HepG2 (cell line): Measurements from ENCODE around the gene SLC12A9. TPM values are rescaled to one million over a fixed set of nuclear protein-coding genes. Genes with fewer than 3 reads are reported as not detected.

Source experiments
- ARID4A ChIP-seq: sonication (generic); formaldehyde crosslinking; IDR thresholded peaks from 2 replicates; pipeline ENCODE4 v1.5.0; 2020; ENCODE audit warnings: mild to moderate bottlenecking, missing genetic modification reagents, borderline replicate concordance
- CSRNP1 ChIP-seq: sonication (generic); formaldehyde crosslinking; IDR thresholded peaks from 2 replicates; pipeline ENCODE4 v1.8.1; 2023; ENCODE audit warnings: mild to moderate bottlenecking, missing genetic modification reagents
- FOXA3 ChIP-seq: IDR thresholded peaks from 2 replicates; pipeline ENCODE4 v1.6.1; 2016; ENCODE audit warnings: missing genetic modification reagents, missing compliant biosample characterization
- RBM22 ChIP-seq: fragments of 200-400 bp; formaldehyde crosslinking; optimal IDR thresholded peaks from 2 replicates; pipeline ENCODE3; 2017; ENCODE audit warnings: mild to moderate bottlenecking, low read length, moderate library complexity
- SAFB2 ChIP-seq: sonication (generic); formaldehyde crosslinking; IDR thresholded peaks from 2 replicates; pipeline ENCODE4 v1.5.1; 2020; ENCODE audit warnings: missing genetic modification reagents, low read depth, mild to moderate bottlenecking, borderline replicate concordance
- SNRNP70 ChIP-seq: fragments of 200-400 bp; formaldehyde crosslinking; IDR thresholded peaks from 2 replicates; pipeline ENCODE4 v1.6.1; 2017; ENCODE audit warnings: mild to moderate bottlenecking, low read depth, low read length, moderate library complexity
- SRY ChIP-seq: sonication (generic); formaldehyde crosslinking; IDR thresholded peaks from 2 replicates; pipeline ENCODE4 v1.8.0; 2022; ENCODE audit warnings: mild to moderate bottlenecking, missing genetic modification reagents
- ZBTB33 ChIP-seq: sonication (generic); formaldehyde crosslinking; IDR thresholded peaks from 2 replicates; pipeline ENCODE4 v1.4.0; 2020; ENCODE audit warnings: missing genetic modification reagents
- ZNF326 ChIP-seq: sonication (generic); formaldehyde crosslinking; IDR thresholded peaks from 2 replicates; pipeline ENCODE4 v1.4.0; 2020; ENCODE audit warnings: missing genetic modification reagents, borderline replicate concordance
- ZNF562 ChIP-seq: sonication (generic); formaldehyde crosslinking; IDR thresholded peaks from 2 replicates; pipeline ENCODE4 v1.8.0; 2022; ENCODE audit warnings: missing genetic modification reagents, borderline replicate concordance
- ZNF775 ChIP-seq: sonication (generic); formaldehyde crosslinking; IDR thresholded peaks from 2 replicates; pipeline ENCODE4 v1.4.0; 2020; ENCODE audit warnings: missing genetic modification reagents, mild to moderate bottlenecking, moderate library complexity, borderline replicate concordance
- polyA plus RNA-seq, 8 experiments: library from polyadenylated mRNA; depleted of rRNA in 3 of 8; stranded (reverse) in 7 of 8; unstranded in 1 of 8; fragments of >200 nt; fragmentation: Illumina TruSeq in 4 of 8; extraction: Trizol in 4 of 8; gene quantifications; 2 replicates each; pipeline versions ENCODE4 v1.2.1 to v1.2.3, GENCODE V29; 2011 to 2016; ENCODE audit warnings: low read depth in 4 of 8, missing spikeins in 1 of 8, mixed read lengths in 1 of 8; ENCODE audit not compliant: insufficient read depth in 1 of 8
- total RNA-seq, 5 experiments: library from RNA; depleted of rRNA; stranded (reverse); fragments of >200 nt; fragmentation: Illumina TruSeq; extraction: Trizol; gene quantifications; 2 replicates each; pipeline ENCODE4 v1.2.3, GENCODE V29; 2016; ENCODE audit warnings: low read depth in 1 of 5
- TF ChIP-seq, protein P1 (sequence below): sonication (generic); formaldehyde crosslinking; conservative IDR thresholded peaks from 2 replicates; pipeline ENCODE4 v1.4.0; 2020; ENCODE audit warnings: missing genetic modification reagents
- TF ChIP-seq, protein P2 (sequence below): sonication (generic); formaldehyde crosslinking; IDR thresholded peaks from 2 replicates; pipeline ENCODE4 v1.4.0; 2020; ENCODE audit warnings: mild to moderate bottlenecking, missing genetic modification reagents

Gene SLC12A9
- total and polyA plus RNA-seq, 2 of the 13 experiments (the other 11 are each of a cell fraction or from before 2014, with no cell fraction given): 8.7 to 16.6 TPM

- TF ChIP-seq ZBTB33 (peak; percentile 56; the same call in 1 of the 2 replicates), ZNF562 (no peak), SAFB2 (no peak), RBM22 (no peak), SNRNP70 (no peak), FOXA3 (CRISPR knock-in tag) (no peak), CSRNP1 (no peak), ZNF775 (no peak), ZNF326 (CRISPR knock-in tag) (no peak), ARID4A (CRISPR knock-in tag) (peak; percentile 53; the same call in 1 of the 2 replicates), SRY (CRISPR knock-in tag) (no peak)
- TF ChIP-seq, protein P1, sequence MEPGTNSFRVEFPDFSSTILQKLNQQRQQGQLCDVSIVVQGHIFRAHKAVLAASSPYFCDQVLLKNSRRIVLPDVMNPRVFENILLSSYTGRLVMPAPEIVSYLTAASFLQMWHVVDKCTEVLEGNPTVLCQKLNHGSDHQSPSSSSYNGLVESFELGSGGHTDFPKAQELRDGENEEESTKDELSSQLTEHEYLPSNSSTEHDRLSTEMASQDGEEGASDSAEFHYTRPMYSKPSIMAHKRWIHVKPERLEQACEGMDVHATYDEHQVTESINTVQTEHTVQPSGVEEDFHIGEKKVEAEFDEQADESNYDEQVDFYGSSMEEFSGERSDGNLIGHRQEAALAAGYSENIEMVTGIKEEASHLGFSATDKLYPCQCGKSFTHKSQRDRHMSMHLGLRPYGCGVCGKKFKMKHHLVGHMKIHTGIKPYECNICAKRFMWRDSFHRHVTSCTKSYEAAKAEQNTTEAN: no peak
- TF ChIP-seq, protein P2, sequence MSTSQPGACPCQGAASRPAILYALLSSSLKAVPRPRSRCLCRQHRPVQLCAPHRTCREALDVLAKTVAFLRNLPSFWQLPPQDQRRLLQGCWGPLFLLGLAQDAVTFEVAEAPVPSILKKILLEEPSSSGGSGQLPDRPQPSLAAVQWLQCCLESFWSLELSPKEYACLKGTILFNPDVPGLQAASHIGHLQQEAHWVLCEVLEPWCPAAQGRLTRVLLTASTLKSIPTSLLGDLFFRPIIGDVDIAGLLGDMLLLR (CRISPR knock-in tag): no peak
Observed at GRCh38 chr7:100863406-100863950, 11.0 kb downstream of the SLC12A9 start (continued).
